HEK293 (cell line): ENCODE results near the gene C3orf20.

Source experiments
- PRDM1 ChIP-seq: fragments of 450-650 bp; formaldehyde crosslinking; IDR thresholded peaks from 2 replicates; pipeline ENCODE4; 2016; ENCODE audit warnings: missing biosample characterization, missing genetic modification characterization
- YY1 ChIP-seq: fragments of 450-650 bp; formaldehyde crosslinking; IDR thresholded peaks from 2 replicates; pipeline ENCODE4 v1.5.1; 2018; ENCODE audit warnings: missing biosample characterization, missing genetic modification characterization
- ZNF155 ChIP-seq: fragments of 450-650 bp; formaldehyde crosslinking; IDR thresholded peaks from 2 replicates; pipeline ENCODE4 v1.5.1; 2016; ENCODE audit warnings: missing biosample characterization, missing genetic modification characterization
- ZNF23 ChIP-seq: fragments of 450-650 bp; formaldehyde crosslinking; IDR thresholded peaks from 2 replicates; pipeline ENCODE4 v1.5.1; 2016; ENCODE audit warnings: missing biosample characterization, missing genetic modification characterization, borderline replicate concordance
- ZNF24 ChIP-seq: fragments of 450-650 bp; formaldehyde crosslinking; IDR thresholded peaks from 2 replicates; pipeline ENCODE4 v1.5.1; 2016; ENCODE audit warnings: missing biosample characterization, missing genetic modification characterization
- ZNF274 ChIP-seq, 2 experiments: fragments of 200-500 bp in 1 of 2; fragments of 450-650 bp in 1 of 2; sonication (Bioruptor generic) in 1 of 2; formaldehyde crosslinking in 1 of 2; IDR thresholded peaks; 2 replicates each; pipeline versions ENCODE4 v1.5.1 to v1.6.1; 2014 to 2016; ENCODE audit warnings: borderline replicate concordance in 1 of 2, inconsistent platforms in 1 of 2, low read length in 1 of 2, missing biosample characterization in 1 of 2, missing genetic modification characterization in 1 of 2
- ZNF514 ChIP-seq: fragments of 450-650 bp; formaldehyde crosslinking; IDR thresholded peaks from 2 replicates; pipeline ENCODE4 v1.5.1; 2016; ENCODE audit warnings: missing biosample characterization, missing genetic modification characterization
- ZSCAN30 ChIP-seq: fragments of 450-650 bp; IDR thresholded peaks from 2 replicates; pipeline ENCODE4 v1.5.1; 2018; ENCODE audit warnings: missing biosample characterization, mild to moderate bottlenecking, missing genetic modification characterization, moderate library complexity
- TF ChIP-seq, protein P1 (sequence below): fragments of 450-650 bp; formaldehyde crosslinking; IDR thresholded peaks from 2 replicates; pipeline ENCODE4 v1.5.1; 2016; ENCODE audit warnings: missing biosample characterization, missing genetic modification characterization

DNA sequence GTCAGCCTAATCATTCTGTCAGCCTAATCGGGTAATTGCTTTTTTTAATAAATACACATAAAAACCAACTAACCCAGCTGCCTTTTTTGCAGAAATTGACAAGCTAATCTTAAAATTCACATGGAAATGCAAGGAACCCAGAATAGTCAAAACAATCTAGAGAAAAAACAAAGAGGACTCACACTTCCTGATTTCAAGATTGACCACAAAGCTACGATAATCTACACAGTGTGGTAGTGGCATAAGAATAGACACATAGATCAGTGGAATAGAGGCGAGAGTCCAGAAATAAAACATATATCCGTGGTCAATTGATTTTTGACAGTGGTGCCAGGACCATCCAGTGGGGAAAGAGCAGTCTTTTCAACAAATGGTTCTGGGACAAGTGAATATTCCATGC is 2.4 kb upstream of the C3orf20 start:
- no peak for TF ChIP-seq ZNF274 (IDR thresholded peaks at IDR 0.05; ENCODE audit: low read length)
- no peak for TF ChIP-seq ZNF274 (tag by site-specific recombination; IDR thresholded peaks at IDR 0.05; ENCODE audit: borderline replicate concordance)
- TF ChIP-seq ZNF514 (tag by site-specific recombination): no peak
- no peak for TF ChIP-seq ZNF23
- no peak for TF ChIP-seq ZSCAN30 (tag by site-specific recombination)
- TF ChIP-seq YY1 (tag by site-specific recombination): no peak
- no peak for TF ChIP-seq PRDM1 (tag by site-specific recombination)
- TF ChIP-seq ZNF155 (tag by site-specific recombination): no peak
- TF ChIP-seq ZNF24 (tag by site-specific recombination): no peak
- TF ChIP-seq, protein P1, sequence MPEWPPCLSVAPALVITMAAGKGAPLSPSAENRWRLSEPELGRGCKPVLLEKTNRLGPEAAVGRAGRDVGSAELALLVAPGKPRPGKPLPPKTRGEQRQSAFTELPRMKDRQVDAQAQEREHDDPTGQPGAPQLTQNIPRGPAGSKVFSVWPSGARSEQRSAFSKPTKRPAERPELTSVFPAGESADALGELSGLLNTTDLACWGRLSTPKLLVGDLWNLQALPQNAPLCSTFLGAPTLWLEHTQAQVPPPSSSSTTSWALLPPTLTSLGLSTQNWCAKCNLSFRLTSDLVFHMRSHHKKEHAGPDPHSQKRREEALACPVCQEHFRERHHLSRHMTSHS: no peak
